Activated T-helper 1 cell treated with Interleukin-2 at 50 U/mL for 16 hours (primary cell): Measurements from ENCODE around the gene ARPP21.
"Not testable (repeated sequence)": the region's sequence is repeated elsewhere in the genome, so short reads cannot be mapped to it uniquely, and the experiment has no call there.

Source experiments
- DNase-seq: peaks from one replicate; pipeline ENCODE4 v3.0.0-alpha.2; 2020; ENCODE audit warnings: low read depth

The ARPP21 gene

GRCh38 chr3:35781558-35781957 is 142.2 kb downstream of the ARPP21 start:
- DNase-seq: no peak

- DNase-seq: no peak
Measured at GRCh38 chr3:35782355-35782754, 143.0 kb downstream of the ARPP21 start.

DNA sequence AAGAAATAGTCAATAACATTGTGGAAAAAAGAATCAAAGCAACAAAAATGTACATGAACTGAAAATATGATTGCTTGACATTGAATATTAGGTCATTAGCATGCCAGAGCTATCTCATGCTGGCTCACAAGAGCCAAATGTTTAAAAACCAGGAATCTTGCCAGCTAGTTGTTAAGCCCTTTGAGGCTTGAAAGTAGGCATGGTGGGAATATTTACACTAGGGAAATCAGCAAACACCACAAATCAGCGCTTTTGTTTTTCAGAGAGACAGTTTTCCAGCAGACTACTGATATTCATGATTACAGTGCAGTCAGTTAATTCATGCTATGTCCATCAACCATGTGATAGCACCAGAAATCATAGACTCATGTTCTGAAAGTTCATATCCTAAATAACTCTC is 144.8 kb downstream of the ARPP21 start:
- DNase-seq: no peak

DNA sequence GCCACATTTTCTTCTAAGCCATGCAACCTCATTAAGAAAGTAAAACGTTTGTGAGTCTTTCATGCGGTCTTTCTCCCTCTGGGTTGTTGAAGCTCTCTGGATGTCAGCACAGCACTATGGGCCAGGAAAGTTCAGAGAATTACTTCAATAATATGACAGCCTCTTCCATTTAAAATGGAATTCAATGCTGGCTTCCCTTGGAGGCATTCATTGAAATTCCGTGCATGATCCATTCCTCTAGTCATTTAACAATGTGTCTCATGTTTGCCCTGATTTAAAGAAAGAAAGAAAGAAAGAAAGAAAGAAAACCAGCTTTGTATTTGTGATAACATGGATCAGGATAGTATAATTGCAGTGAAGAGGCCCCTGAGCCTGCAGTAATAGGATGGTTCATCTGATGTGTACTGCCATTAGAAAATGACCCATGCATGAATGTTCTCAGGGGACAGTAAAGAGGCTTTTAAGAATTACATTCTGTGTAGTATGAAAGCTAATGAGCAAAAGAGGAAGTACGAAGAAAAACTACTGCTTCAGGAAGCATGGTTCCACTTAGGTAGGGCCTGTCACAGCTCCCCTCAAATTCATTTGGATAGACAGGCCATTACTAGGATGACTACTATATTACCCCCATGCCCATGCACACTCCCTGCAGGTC is 146.0 kb downstream of the ARPP21 start:
- DNase-seq: no peak

DNA sequence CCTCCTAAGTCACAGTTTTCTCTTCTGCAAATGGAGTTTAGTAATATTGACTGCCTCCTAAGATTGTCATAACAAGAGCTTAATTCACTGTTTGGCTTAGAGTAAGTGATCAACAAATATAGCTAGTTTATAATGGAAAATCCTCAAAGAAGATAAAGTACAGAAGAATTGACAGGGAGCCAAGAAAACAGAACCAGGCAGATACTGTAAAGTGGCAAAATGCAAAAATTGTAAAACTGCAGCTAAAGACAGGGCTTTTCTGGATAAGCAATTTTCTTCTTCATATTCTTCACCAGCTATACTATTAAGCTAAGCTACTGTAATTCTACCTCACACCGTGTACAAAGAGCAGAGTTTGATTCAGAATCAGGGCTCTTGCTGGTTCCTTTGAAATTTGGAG is 148.6 kb downstream of the ARPP21 start:
- DNase-seq: no peak

GRCh38 chr3:35789042-35789831 is 149.9 kb downstream of the ARPP21 start:
- no peak for DNase-seq

DNA sequence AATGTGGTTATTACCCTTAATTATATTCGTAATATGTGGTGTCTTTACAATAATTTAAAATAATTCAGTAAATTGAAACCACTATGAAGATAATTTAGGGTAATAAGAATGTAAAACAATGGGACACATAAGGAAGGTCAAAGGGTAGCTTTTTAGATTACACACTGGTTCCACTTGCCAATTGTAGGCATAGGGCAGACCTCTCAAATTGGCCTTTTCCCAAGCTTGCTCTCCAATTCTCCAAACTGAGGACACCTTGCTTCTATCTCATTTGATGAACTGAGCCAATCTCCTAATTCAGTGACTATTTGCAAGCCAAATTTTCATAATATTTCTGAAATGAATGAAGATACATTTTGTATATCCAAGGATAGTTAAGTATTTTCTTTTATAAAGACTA is 151.4 kb downstream of the ARPP21 start:
- DNase-seq: no peak

DNA sequence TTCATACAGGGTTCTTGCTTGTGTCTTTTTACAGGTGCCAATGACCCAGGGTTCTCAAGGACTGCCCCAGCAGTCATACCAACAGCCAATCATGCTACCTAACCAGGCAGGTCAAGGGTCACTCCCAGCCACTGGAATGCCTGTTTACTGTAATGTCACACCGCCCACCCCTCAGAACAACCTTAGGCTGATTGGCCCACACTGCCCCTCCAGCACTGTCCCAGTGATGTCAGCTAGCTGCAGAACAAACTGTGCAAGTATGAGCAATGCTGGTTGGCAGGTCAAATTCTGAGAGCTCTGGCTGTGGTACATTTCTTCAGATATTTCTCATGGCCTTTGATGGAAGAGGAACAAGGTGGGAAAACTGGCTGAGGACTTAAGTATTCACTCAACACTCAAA is 154.3 kb downstream of the ARPP21 start:
- no peak for DNase-seq

GRCh38 chr3:35800960-35801459 is 161.7 kb downstream of the ARPP21 start:
- DNase-seq: no peak

DNA sequence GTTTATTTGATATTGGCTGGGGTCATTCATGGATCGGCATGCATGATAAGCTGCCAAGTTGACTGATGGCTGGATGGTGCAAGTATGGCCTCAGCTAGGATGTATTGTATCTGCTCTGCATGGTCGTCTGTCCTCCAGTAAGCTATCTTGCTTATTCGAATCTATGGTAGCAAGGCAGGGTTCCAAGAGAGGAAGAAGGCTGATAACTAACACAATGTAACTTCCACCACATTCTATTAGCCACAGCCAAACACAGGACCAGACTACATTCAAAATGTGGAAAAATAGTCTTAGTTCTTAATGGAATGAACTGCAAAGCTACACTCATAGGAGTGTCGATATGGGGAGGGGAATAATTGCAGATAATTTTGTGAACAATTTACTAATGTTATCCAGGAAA is 175.2 kb downstream of the ARPP21 start:
- DNase-seq: no peak

GRCh38 chr3:35815796-35816195 is 176.5 kb downstream of the ARPP21 start:
- not testable (repeated sequence) for DNase-seq

DNA sequence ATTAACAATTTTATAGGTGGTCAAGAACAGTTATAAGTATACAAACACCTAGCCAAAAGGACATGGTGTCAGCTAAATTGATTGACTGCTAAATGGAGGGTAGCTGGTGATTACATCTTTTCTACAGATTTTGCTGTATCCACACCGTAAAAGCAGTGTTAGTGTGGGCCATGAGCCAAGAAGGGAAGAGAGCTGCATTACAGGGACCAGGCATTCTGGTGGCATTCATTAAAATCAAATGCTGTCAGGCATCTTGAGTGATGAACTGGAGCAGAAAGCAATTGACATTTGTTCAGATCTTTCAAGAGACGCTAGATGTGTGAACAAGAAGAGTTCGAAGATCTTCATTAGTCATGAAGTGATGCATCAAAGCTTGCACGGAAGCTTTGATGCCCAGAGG is 177.9 kb downstream of the ARPP21 start:
- DNase-seq: no peak

GRCh38 chr3:35832140-35832571 is 192.8 kb downstream of the ARPP21 start:
- DNase-seq: no peak
